ENCODE results near the gene CALM1.

GRCh38 chr14:90434370-90435020, 37.7 kb downstream of the CALM1 start:
- TF ChIP-seq CTCF (IDR thresholded peaks at IDR 0.05; ENCODE audit: low read depth, low read length, missing input control): no peak
- no peak for TF ChIP-seq EGR1 (IDR thresholded peaks at IDR 0.05; ENCODE audit: low read depth in 2 of 2)
- no peak for TF ChIP-seq TAF1 (conservative IDR thresholded peaks at IDR 0.05)
- no peak for TF ChIP-seq FOXA1 (IDR thresholded peaks at IDR 0.05)
